HG03060 (cell line): ENCODE measurements around the gene SULT1B1.

ENCODE experiments used
- ATAC-seq: cut with Tn5 transposase; IDR thresholded peaks from one replicate; pipeline ENCODE4 v1.9.1; 2021; ENCODE audit warnings: low read depth, moderate number of reproducible peaks; ENCODE audit not compliant: unreplicated experiment

The SULT1B1 gene

DNA sequence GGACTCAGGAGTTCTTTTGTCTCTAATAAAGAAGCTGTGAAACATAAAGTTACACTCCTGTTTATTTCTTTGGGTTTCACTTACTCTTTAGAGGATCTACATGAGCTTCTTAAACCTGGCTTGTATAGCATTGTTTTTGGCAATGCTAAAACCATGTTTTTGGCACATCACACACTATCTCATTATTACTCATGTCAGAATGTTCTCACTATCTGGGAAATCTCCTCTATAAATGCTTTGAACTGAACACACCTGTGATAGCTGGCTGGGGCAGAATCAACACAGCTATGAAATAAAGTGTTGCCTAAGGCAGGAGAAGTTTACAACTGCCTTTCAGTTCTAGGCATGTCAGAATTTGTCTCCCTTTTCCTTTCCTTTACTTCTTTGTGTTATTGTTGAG is 52.6 kb downstream of the SULT1B1 start:
- no peak for ATAC-seq

GRCh38 chr4:69702201-69702600 is 58.2 kb downstream of the SULT1B1 start:
- no peak for ATAC-seq

- ATAC-seq = no peak
These were observed 58.7 kb downstream of the SULT1B1 start for GRCh38 chr4:69701696-69702095.

DNA sequence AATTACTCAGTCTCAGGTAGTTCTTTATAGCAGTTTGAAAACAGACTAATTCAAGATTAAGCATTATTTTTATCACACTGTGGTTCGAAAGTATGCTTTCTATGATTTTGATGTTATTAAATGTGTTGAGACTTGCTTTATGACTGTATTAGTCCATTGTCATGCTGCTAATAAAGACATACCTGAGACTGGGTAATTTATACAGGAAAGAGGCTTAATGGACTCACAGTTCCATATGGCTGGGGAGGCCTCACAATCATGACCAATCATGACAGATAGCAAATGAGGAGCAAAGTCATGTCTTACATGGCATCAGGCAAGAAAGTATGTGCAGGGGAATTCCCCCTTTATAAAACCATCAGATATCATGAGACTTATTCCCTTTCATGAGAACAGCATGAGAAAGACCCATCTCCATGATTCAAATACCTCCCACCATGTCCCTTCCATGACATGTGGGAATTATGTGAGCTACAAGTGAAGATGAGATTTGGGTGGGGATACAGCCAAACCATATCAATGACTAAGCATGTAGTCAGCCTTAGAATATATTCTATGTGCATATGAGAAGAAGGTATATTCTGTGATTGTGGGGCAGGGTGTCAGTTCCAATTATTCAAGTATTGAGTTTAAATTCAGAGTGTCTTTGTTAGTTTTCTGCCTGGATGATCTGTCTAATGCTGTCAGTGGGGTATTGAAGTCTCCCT is 62.7 kb downstream of the SULT1B1 start:
- ATAC-seq = no peak

GRCh38 chr4:69689599-69689998 is 70.8 kb downstream of the SULT1B1 start:
- ATAC-seq = no peak

DNA sequence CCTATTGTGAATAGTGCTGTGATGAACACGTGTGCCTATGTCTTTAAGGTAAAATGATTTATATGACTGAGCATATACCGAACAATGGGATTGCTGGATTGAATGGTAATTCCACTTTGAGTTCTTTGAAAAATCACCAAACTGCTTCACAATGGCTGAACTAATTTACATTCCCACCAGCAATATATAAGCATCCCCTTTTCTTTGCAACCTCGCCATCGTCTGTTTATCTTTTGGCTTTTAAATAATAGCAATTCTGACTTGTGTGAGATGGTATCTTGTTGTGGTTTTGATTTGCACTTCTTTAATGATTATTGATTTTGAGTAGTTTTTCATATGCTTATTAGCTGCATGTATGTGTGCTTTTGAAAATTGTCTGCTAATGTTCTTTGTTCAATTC is 75.6 kb downstream of the SULT1B1 start:
- ATAC-seq = no peak
